GM03348 (cell line): Measurements from ENCODE around the gene TOR3A.
"Not testable (repeated sequence)": the region's sequence is repeated elsewhere in the genome, so short reads cannot be mapped to it uniquely, and the experiment has no call there.

Experiments used
- DNase-seq: peaks from one replicate; pipeline ENCODE4 v3.0.0; 2012; ENCODE audit warnings: low spot score

The TOR3A gene

GRCh38 chr1:179107706-179108629 lies 26.1 kb downstream of the TOR3A start:
- DNase-seq = no peak

GRCh38 chr1:179108644-179109043 lies 26.8 kb downstream of the TOR3A start:
- DNase-seq = no peak

- no peak for DNase-seq
Measured at GRCh38 chr1:179115181-179115580, 33.3 kb downstream of the TOR3A start.

- DNase-seq = no peak
Measured at GRCh38 chr1:179119513-179119912, 37.6 kb downstream of the TOR3A start.

GRCh38 chr1:179120736-179121135 lies 38.9 kb downstream of the TOR3A start:
- no peak for DNase-seq

GRCh38 chr1:179121159-179121938 lies 39.5 kb downstream of the TOR3A start:
- DNase-seq = peak; percentile 50

GRCh38 chr1:179124873-179125272 lies 43.0 kb downstream of the TOR3A start:
- DNase-seq = peak; percentile 36

GRCh38 chr1:179126338-179127060 lies 44.6 kb downstream of the TOR3A start:
- DNase-seq = no peak

- peak; percentile 43 for DNase-seq
Measured at GRCh38 chr1:179127163-179127895, 45.5 kb downstream of the TOR3A start.

- DNase-seq = no peak
Measured at GRCh38 chr1:179128520-179128919, 46.6 kb downstream of the TOR3A start.

- DNase-seq = no peak
Measured at GRCh38 chr1:179129702-179130473, 48.0 kb downstream of the TOR3A start.

GRCh38 chr1:179135168-179135567 lies 53.3 kb downstream of the TOR3A start:
- not testable (repeated sequence) for DNase-seq

GRCh38 chr1:179135707-179136106 lies 53.8 kb downstream of the TOR3A start:
- not testable (repeated sequence) for DNase-seq

- DNase-seq = peak; percentile 42
Measured at GRCh38 chr1:179137617-179138255, 55.9 kb downstream of the TOR3A start.

GRCh38 chr1:179138755-179139154 lies 56.9 kb downstream of the TOR3A start:
- not testable (repeated sequence) for DNase-seq

GRCh38 chr1:179141592-179142251 lies 59.9 kb downstream of the TOR3A start:
- DNase-seq = peak; percentile 68

GRCh38 chr1:179142889-179143299 lies 61.0 kb downstream of the TOR3A start:
- peak; percentile 80 for DNase-seq

- DNase-seq = peak; percentile 69
Measured at GRCh38 chr1:179143322-179143721, 61.5 kb downstream of the TOR3A start.

- no peak for DNase-seq
Measured at GRCh38 chr1:179144626-179145025, 62.8 kb downstream of the TOR3A start.

- no peak for DNase-seq
Measured at GRCh38 chr1:179145521-179145920, 63.7 kb downstream of the TOR3A start.
